Right forelimb (tissue), 1 donor: ENCODE measurements around the gene SF1.

Source experiments
- DNase-seq: peaks from one replicate; pipeline ENCODE4 v3.0.0-alpha.2; 2018

SF1 gene

DNA sequence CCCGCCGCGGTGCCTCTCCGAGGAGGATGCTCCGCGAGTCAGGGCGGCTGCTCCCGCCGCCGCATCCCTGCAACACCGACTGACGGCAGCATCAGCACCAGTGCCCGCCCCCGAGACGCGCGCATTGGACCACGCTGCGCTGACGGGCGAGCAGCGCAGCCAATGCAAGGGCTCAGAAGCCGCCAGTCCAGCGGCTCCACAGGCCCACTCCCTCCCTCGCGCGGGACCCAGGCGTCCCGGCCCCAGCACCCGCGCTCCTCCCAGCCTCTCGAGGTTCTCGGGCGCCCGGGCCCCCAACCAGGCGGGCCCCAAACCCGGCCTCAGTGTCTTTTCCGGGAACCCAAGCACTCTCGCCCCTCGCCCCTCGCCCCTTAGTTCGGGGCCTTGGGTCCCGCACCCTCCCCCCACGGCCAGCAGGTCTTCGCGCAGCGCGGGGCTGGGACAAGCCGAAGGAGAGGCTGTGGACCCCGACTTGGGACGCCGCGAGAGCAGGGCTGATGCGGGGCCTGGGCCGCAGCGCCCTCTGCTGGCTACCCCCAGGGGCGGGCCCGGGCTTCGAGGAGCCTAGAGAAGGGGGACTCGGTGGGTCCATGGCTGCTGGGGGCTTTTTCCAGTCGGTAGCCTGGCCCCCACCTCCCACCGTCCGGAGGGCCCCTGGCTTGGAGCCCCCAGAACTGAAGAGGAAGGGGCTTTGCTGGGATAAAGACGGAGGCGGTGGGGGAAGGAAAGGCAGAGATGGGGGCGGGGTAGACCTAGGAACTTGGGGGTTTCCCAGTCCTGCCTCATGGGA is 55.0 kb downstream of the SF1 start, which contains the start of gene NRXN2:
NRXN2 (minus strand) TSS at position 81 of the 790 bp plus-strand sequence. CDS start 9,498 bp downstream, outside the sequence.
- peak; percentile 83 for DNase-seq

DNA sequence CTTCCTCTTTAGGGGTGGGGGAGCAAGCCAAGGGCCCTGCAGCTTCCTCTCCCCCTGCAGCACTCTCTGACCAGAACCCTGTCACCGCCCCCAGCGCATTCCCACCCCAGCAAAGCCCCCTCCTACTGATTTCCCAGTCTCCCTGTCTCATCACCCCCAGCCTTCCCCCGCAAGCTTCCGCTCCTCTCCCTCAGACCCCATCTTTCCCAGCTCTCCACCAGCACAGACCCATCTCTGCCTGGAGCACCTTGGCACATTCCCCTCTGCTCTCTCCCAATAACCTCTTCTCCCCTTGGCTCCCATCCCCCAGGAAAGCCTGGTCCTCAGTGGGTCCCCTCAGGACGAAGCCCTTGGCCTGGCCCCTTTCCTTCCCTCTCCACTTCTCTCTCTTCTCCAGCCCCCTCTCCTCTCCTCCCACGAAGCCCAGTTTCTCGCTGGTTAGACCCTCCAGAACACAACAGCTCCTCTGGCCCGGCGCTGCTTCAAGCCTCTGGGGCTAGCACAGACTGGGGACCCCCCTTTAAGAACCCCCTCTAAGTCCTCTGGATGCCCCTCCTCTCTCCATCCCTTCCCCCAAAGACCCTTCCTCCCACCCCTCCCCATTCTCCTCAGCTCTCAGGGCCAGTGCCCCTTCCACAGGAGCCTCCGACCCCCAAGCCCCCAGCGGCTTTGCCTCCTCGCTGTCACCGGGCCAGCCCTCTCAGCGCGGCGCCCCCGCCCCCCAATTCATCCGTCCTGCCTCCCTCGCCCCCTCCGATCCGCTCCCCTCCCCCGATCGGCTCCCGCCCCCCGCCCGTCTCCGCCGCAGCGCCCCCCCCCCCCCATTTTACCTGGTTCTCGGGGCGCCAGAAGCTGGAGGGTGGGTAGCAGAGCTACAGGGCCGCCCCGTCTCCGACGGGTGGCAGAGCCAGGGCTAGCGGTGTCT is 55.9 kb downstream of the SF1 start:
- DNase-seq = no peak

DNA sequence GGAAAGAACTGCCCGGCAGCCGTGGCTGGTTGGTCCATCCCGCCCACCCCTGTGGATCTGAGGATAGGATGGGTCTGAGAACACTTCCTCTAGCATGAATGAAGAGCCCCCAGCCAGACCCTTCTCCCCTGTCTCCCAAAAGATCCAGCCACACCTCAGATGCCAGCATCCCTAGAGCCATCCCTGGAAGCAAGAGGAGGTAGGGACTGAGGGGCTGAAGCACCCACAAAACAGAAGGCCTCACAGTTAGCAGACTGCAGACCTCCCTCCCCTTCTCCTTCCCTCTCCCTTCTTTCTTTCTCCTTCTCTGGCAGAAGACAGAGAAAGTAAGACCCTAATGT is 57.0 kb downstream of the SF1 start:
- DNase-seq = no peak

DNA sequence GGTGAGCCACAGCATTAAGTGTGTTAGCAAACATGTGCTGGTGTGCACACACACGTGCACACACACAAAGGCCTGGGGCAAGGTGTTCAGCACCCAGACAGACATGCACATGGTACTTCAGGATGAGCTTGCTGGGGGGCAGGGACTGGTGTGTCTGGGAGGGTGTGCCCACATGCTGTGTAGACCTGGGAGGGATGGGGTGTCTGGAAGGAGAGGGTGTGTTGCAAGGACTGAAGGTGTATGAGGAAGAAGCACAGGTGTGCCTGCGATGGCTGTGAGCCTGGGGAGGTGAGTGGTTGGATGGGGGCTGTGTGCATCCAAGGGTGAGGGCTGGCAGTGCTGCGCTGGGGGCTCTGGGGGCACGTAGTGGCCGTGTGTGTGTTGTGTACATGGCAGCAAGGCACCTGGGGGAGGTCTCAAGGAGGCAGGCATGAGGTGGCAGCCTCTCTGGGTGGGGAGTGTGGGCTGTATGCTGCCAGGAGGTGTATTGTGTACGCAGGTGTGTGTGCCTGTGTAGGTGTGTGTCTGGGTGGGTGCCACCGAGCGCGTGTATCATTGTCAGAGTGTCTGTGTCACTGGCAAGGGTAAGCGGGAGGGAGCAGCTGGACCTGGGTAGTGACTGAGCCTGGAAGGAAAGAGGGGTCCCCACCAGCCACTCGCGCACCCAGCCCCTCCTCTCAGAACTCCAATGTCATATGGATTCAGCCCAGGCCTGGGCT is 57.5 kb downstream of the SF1 start:
- no peak for DNase-seq

DNA sequence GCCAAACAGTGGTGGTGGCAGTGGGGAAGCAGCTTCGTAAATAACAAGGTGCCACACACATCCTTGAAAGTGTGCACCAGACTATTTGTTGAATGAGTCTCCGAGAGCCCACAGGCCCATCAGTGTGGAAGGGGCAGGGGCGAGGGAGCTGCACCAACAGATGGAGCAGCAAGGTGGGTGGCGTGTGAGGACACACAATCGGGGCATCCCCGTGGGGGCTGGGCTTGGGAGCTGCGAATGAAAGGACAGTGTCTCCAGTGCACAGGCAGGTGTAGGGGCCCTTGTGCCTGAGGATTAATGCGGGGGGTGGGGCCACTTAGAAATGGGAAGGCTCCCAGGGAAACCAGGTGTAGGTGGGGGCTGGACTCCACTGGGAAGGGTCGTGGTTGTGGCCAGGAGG is 58.2 kb downstream of the SF1 start:
- no peak for DNase-seq

DNA sequence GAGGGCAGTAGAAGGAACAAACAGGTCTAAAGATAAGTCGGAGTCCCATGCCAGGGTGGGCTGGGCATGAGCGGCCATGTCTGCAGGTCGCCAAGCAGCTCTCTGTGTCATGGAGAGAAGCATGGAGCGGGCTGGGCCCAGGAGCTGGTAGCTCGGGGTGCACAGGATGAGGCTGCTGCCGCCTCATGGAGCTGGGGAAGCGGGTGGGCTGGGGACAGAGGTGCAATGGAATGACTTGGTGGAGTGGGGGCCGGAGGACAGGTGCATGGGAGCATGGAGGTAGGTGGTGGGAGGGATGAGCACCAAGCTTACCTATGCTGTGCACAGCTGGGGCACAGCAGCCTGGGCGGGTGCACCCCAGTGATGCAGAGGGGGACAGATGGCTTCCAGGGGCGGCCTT is 58.9 kb downstream of the SF1 start:
- no peak for DNase-seq

DNA sequence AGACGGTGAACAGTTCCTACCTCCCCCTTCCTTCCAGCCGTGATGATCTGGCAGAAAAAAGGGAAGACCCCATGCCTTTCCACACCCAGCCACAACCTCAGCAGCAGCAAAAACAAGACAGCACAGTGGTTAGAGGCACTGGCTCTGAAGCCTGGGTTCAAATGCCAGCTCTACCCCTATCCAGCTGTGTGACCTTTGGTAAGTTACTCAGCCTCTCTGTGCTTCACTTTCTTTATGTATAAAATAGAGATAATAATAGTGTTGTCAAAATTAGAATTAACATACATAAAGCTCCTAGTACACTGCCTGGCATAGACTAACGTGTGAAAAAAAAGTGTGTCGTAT is 59.6 kb downstream of the SF1 start:
- DNase-seq = no peak

DNA sequence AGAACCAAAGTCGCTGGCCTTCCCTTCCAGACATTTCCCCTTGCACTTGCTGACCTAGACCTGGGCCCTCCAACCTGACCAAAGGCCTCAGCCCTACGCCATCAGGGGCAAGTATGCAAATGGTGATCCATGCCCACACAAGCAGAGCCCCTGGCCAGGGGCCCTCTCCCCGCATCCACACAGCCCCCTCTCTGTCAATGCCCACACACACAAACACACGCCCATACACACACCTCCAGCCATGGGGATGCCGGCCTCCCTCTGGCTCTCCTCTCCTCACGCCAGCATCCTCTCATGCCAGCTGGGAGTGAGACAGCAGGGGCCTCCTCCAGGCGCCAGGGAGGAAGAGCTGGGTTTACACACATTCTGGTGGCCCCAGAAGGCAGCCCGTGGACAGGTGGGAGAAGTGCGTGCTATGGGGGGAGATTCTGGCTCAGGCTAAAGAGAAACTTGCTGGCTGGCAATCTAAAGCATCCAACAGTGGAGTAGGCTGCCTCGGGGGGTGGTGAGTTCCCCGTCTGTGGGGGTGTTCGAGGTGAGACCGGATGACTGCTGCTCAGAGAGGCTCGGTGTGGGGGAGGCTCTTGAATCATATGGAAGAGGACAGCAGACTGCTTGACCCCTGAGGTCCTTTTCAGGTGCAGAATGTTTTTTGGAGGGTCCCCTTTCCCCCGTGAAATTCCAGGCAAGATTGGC is 60.1 kb downstream of the SF1 start:
- DNase-seq = no peak

DNA sequence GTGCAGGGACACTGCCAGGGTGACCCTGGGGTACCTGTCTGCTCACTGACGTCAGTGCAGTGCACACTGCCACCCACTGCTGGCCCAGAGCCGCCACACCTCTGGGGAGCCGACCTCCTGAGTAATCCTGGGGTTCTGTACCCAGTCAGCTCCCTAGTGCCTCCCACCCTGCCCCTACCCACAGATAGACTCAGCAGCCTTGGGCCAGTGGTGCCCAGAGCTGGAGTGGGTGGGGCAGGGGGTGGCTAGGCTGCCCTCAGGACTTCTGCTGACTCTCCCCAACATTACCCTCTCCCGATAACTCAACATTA is 61.1 kb downstream of the SF1 start:
- DNase-seq = no peak

DNA sequence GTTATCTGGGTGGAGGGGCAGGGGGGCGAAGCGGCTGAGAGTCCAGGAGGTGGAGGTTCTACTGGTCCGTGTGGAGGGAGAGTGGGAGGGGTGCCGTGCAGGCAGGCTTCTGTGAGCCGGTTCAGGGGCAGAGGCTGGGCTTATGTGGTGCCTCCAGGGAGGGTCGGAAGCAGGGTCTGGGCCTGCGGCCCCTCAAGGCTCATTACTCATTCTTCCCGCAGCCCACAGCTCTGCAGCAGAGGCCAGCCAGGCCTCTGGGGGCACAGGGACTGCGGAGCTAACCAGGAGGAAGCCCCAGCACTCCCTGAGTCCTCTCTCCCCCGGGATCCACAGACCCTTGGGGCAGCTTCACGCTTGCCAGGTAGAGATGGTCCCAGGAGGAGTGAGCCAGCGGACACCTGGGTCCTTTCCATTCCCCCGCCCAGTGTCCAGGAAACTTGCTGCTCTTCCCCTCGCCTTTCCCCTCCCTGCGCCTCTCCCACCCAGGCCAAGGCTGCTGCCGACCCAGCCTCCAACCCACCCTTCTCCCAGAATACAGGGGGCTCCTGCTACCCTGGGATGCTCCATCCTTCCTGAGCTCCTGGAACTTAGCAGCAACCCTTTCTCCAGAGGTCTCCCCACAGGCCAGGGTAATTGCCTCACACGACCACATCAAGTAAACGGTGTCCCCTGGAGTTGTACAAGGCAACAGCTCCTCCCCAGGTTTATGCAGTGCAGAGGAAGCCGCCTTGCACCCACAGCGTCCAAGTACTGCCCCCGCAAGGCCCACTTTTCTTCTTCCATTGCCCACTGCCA is 61.7 kb downstream of the SF1 start:
- DNase-seq = no peak

DNA sequence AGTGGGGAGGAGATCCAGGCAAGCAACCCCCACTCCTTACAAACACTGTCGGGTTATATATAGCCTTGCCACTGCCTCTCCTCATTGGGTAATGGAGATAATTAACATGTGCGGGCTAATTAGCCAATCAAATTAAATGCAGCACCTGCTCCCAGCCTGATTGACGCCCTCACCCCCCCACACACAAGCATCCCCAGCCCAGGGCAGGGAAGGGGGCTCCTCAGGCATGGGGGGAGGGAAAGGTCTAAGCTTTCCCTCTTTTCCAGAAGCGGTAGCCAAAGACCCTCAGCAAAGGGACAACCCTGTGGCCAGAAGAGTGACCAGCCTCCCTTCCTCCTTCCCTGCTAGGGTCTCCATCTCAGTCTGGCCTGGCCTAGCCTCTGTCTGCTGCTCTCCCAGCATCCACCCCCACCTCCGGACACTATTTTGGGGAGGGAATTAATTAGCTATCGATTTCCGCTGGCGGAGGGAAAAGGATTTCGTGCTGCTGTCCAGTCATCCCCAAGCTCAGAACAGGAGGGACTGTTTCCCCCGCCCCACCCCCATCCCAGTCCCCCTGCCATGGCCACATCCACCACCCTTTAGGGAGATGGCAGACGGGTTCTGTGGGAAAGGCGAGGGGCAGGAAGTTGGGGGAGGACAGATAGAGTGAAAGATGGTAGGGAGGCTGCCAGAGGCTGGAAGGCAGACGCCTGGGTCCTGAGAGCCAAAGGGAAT is 62.4 kb downstream of the SF1 start:
- no peak for DNase-seq

DNA sequence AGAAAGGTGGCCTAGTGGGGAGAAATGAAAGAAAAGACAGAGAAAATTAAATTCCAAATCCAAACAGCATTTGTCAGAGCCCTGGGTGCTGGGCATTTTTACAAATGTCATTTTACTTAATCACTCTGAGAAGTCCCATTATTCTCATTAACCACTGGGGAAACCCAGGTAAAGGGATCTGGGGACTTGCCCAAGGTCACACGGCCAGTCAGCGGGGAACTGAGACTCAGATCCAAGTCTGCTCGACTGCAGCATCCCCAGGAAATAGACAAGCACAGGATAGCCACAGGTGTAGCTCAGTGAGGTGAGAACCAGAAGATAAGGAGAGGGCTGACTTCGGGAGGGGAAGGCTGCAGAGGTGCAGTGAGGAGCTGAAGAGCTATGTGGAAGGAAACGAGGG is 63.2 kb downstream of the SF1 start:
- DNase-seq = no peak

DNA sequence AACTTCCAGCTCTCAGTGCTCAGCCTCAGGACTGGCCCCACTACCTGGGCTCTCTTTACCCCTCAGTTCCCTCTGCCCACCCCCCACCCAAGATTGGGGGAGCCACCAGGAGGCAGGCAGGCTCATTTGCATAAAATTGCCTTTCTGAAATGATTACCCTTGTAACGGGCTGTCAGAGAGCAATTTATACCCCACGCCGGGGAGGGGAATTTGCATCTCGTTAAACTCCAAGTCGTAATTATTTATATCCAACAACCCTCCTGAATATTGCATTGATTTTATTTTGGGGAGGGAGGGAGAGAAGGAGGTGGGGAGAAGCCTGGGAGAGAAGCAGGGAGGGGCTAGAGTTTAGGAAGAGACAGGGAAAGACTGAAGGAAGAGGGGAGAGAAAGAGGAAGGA is 63.7 kb downstream of the SF1 start:
- DNase-seq = no peak
